Measurements from ENCODE around the gene MRGPRX3.

MRGPRX3 gene

GRCh38 chr11:18168372-18168771 lies 36.0 kb downstream of the MRGPRX3 start:
- DNase-seq (ENCODE audit: low read depth in 2 of 2) = no peak

- no peak for DNase-seq (ENCODE audit: low read depth in 2 of 2)
Measured at GRCh38 chr11:18171377-18172000, 39.1 kb downstream of the MRGPRX3 start.

GRCh38 chr11:18172666-18173065 lies 40.3 kb downstream of the MRGPRX3 start, which contains the start of gene MRGPRX4:
Gene MRGPRX4 (plus strand): TSS chr11:18172837. CDS start chr11:18173257, 420 bp downstream.
- no peak for DNase-seq (ENCODE audit: low read depth in 2 of 2)

- no peak for DNase-seq (ENCODE audit: low read depth in 2 of 2)
Measured at GRCh38 chr11:18173225-18173866, 41.0 kb downstream of the MRGPRX3 start.

Measured in stimulated activated CD4-positive, alpha-beta T cell treated with anti-CD3 and anti-CD28 coated beads, Interleukin-12 subunit alpha, Interleukin-12 subunit beta, amount 100 ng/mL, for 24 hours (primary cell).